ENCODE data around the gene CYB5R2.

The CYB5R2 gene

DNA sequence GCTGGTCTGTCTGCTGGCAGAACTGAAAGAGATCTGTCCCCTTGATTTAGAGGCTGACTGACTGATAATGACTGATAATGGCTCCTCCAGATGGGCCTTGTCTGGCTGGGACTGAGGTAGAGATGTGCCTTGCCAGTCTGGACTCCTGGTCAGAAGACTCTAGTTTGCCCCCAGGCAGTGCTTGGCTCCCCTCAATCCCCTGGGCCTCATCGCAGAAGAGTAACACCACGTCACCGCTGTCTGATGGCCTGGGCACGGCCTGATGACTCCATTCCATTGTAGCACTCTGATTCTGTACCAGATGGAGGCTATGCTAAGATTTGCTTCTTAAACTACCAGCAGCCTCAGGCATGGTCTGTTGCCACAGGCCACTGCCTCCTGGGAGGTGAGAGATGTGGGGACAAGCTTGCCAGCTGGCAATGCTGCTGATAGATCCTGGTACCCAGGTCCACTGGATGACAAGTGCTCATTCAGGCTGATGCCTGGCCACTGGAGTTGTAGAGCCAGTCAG is 19.1 kb downstream of the CYB5R2 start:
- Histone ChIP-seq H2BK12ac (ENCODE audit: low read length in 2 of 2) (no peak overlapping the region), H2AK5ac (ENCODE audit: low read length, severe bottlenecking) (no peak overlapping the region), H2AFZ (ENCODE audit: low read depth, low read length) (no peak overlapping the region), H4K8ac (ENCODE audit: low read length) (no peak overlapping the region), H3K9me3 (ENCODE audit: control insufficient read depth, low read length) (no peaks in the 10 kb centered on the region), H2BK120ac (ENCODE audit: low read depth, low read length) (no peak overlapping the region), H3K4me3 (ENCODE audit: insufficient read depth in 1 of 2, low read depth in 1 of 2, low read length in 2 of 2) (no peak overlapping the region), H3K27me3 (ENCODE audit: control insufficient read depth in 1 of 2, insufficient read depth in 1 of 2, low read length in 2 of 2) (no peaks in the 10 kb centered on the region), H3K23ac (ENCODE audit: low read length in 2 of 2) (no peak overlapping the region), H3K27ac (ENCODE audit: low read length, poor library complexity, severe bottlenecking) (no peak overlapping the region), H3K18ac (ENCODE audit: low read depth in 1 of 2, low read length in 2 of 2) (no peak overlapping the region), H3K4me1 (ENCODE audit: control insufficient read depth, insufficient read depth, low read depth, low read length) (no peaks in the 10 kb centered on the region), H3K14ac (ENCODE audit: low read length in 2 of 2) (no peak overlapping the region), H3K4ac (ENCODE audit: low read depth in 1 of 2, low read length in 2 of 2) (no peak overlapping the region), H2BK15ac (ENCODE audit: low read depth, poor library complexity, severe bottlenecking) (no peak overlapping the region), H2BK5ac (ENCODE audit: low read depth, low read length, poor library complexity, severe bottlenecking) (no peak overlapping the region), H3K36me3 (ENCODE audit: control insufficient read depth in 1 of 2, insufficient read depth in 2 of 2, low read depth in 1 of 2, low read length in 2 of 2) (peaks cover 6 to 58% of the 10 kb centered on the region in 2 experiments), H3K79me1 (replicated peaks; ENCODE audit: low read length, poor library complexity, severe bottlenecking) (no peaks in the 10 kb centered on the region), H4K91ac (ENCODE audit: low read length) (no peak overlapping the region), H3K4me2 (ENCODE audit: low read length, poor library complexity, severe bottlenecking) (no peak overlapping the region), H3K9ac (ENCODE audit: low read length) (no peak overlapping the region)
- 99% methylated on average over 4 of the region's 4 CpGs for WGBS
- DNase-seq = no peak

GRCh38 chr11:7651700-7652099 is 21.6 kb downstream of the CYB5R2 start:
- Histone ChIP-seq H3K4me2 (ENCODE audit: low read length, poor library complexity, severe bottlenecking) (no peak overlapping the region), H3K23ac (ENCODE audit: low read length in 2 of 2) (no peak overlapping the region), H4K8ac (ENCODE audit: low read length) (no peak overlapping the region), H4K91ac (ENCODE audit: low read length) (no peak overlapping the region), H3K27me3 (ENCODE audit: control insufficient read depth in 1 of 2, insufficient read depth in 1 of 2, low read length in 2 of 2) (no peaks in the 10 kb centered on the region), H3K14ac (ENCODE audit: low read length in 2 of 2) (no peak overlapping the region), H2BK5ac (ENCODE audit: low read depth, low read length, poor library complexity, severe bottlenecking) (no peak overlapping the region), H3K18ac (ENCODE audit: low read depth in 1 of 2, low read length in 2 of 2) (no peak overlapping the region), H3K36me3 (ENCODE audit: control insufficient read depth in 1 of 2, insufficient read depth in 2 of 2, low read depth in 1 of 2, low read length in 2 of 2) (peaks cover 6 to 67% of the 10 kb centered on the region in 2 experiments), H3K9ac (ENCODE audit: low read length) (no peak overlapping the region), H3K27ac (ENCODE audit: low read length, poor library complexity, severe bottlenecking) (no peak overlapping the region), H3K4me3 (ENCODE audit: insufficient read depth in 1 of 2, low read depth in 1 of 2, low read length in 2 of 2) (no peak overlapping the region), H3K4ac (ENCODE audit: low read depth in 1 of 2, low read length in 2 of 2) (no peak overlapping the region), H2BK15ac (ENCODE audit: low read depth, poor library complexity, severe bottlenecking) (no peak overlapping the region), H3K79me1 (replicated peaks; ENCODE audit: low read length, poor library complexity, severe bottlenecking) (no peaks in the 10 kb centered on the region), H3K9me3 (ENCODE audit: control insufficient read depth, low read length) (no peaks in the 10 kb centered on the region), H2AFZ (ENCODE audit: low read depth, low read length) (no peak overlapping the region), H2BK120ac (ENCODE audit: low read depth, low read length) (no peak overlapping the region), H2AK5ac (ENCODE audit: low read length, severe bottlenecking) (no peak overlapping the region), H3K4me1 (ENCODE audit: control insufficient read depth, insufficient read depth, low read depth, low read length) (no peaks in the 10 kb centered on the region), H2BK12ac (ENCODE audit: low read length in 2 of 2) (no peak overlapping the region)
- WGBS = 96% methylated on average over 9 of the region's 9 CpGs
- no peak for DNase-seq

GRCh38 chr11:7651140-7651551 is 22.2 kb downstream of the CYB5R2 start:
- no peak for DNase-seq
- WGBS = 74% methylated on average over 5 of the region's 5 CpGs
- H3K4me1 ChIP-seq (ENCODE audit: control insufficient read depth, insufficient read depth, low read depth, low read length) = no peaks in the 10 kb centered on the region
- H2BK15ac ChIP-seq (ENCODE audit: low read depth, poor library complexity, severe bottlenecking) = no peak overlapping the region
- H2BK12ac ChIP-seq (ENCODE audit: low read length in 2 of 2) = no peak overlapping the region
- H2BK120ac ChIP-seq (ENCODE audit: low read depth, low read length) = no peak overlapping the region
- H3K27me3 ChIP-seq (ENCODE audit: control insufficient read depth in 1 of 2, insufficient read depth in 1 of 2, low read length in 2 of 2) = no peaks in the 10 kb centered on the region
- no peak overlapping the region for H3K4ac ChIP-seq (ENCODE audit: low read depth in 1 of 2, low read length in 2 of 2)
- H3K23ac ChIP-seq (ENCODE audit: low read length in 2 of 2) = no peak overlapping the region
- H4K8ac ChIP-seq (ENCODE audit: low read length) = no peak overlapping the region
- no peak overlapping the region for H3K4me2 ChIP-seq (ENCODE audit: low read length, poor library complexity, severe bottlenecking)
- no peaks in the 10 kb centered on the region for H3K79me1 ChIP-seq (replicated peaks; ENCODE audit: low read length, poor library complexity, severe bottlenecking)
- H3K36me3 ChIP-seq (ENCODE audit: control insufficient read depth in 1 of 2, insufficient read depth in 2 of 2, low read depth in 1 of 2, low read length in 2 of 2) = peaks cover 6 to 67% of the 10 kb centered on the region in 2 experiments
- H3K4me3 ChIP-seq (ENCODE audit: insufficient read depth in 1 of 2, low read depth in 1 of 2, low read length in 2 of 2) = no peak overlapping the region
- H3K9ac ChIP-seq (ENCODE audit: low read length) = no peak overlapping the region
- no peak overlapping the region for H2BK5ac ChIP-seq (ENCODE audit: low read depth, low read length, poor library complexity, severe bottlenecking)
- no peaks in the 10 kb centered on the region for H3K9me3 ChIP-seq (ENCODE audit: control insufficient read depth, low read length)
- no peak overlapping the region for H4K91ac ChIP-seq (ENCODE audit: low read length)
- H2AFZ ChIP-seq (ENCODE audit: low read depth, low read length) = no peak overlapping the region
- H3K18ac ChIP-seq (ENCODE audit: low read depth in 1 of 2, low read length in 2 of 2) = no peak overlapping the region
- H3K14ac ChIP-seq (ENCODE audit: low read length in 2 of 2) = no peak overlapping the region
- no peak overlapping the region for H3K27ac ChIP-seq (ENCODE audit: low read length, poor library complexity, severe bottlenecking)
- H2AK5ac ChIP-seq (ENCODE audit: low read length, severe bottlenecking) = no peak overlapping the region

GRCh38 chr11:7648264-7648663 is 25.0 kb downstream of the CYB5R2 start:
- H2AK5ac ChIP-seq (ENCODE audit: low read length, severe bottlenecking) = no peak overlapping the region
- no peak for DNase-seq
- H3K4me1 ChIP-seq (ENCODE audit: control insufficient read depth, insufficient read depth, low read depth, low read length) = no peaks in the 10 kb centered on the region
- H2BK5ac ChIP-seq (ENCODE audit: low read depth, low read length, poor library complexity, severe bottlenecking) = no peak overlapping the region
- no peaks in the 10 kb centered on the region for H3K27me3 ChIP-seq (ENCODE audit: control insufficient read depth in 1 of 2, insufficient read depth in 1 of 2, low read length in 2 of 2)
- H3K14ac ChIP-seq (ENCODE audit: low read length in 2 of 2) = peak overlapping the region in 1 of 2 experiments; percentile 35
- no peak overlapping the region for H3K4me3 ChIP-seq (ENCODE audit: insufficient read depth in 1 of 2, low read depth in 1 of 2, low read length in 2 of 2)
- peaks cover 0 to 50% of the 10 kb centered on the region in 2 experiments for H3K36me3 ChIP-seq (ENCODE audit: control insufficient read depth in 1 of 2, insufficient read depth in 2 of 2, low read depth in 1 of 2, low read length in 2 of 2)
- no peaks in the 10 kb centered on the region for H3K79me1 ChIP-seq (replicated peaks; ENCODE audit: low read length, poor library complexity, severe bottlenecking)
- no peak overlapping the region for H2BK12ac ChIP-seq (ENCODE audit: low read length in 2 of 2)
- no peak overlapping the region for H3K27ac ChIP-seq (ENCODE audit: low read length, poor library complexity, severe bottlenecking)
- H2BK120ac ChIP-seq (ENCODE audit: low read depth, low read length) = no peak overlapping the region
- H2AFZ ChIP-seq (ENCODE audit: low read depth, low read length) = no peak overlapping the region
- no peak overlapping the region for H3K4ac ChIP-seq (ENCODE audit: low read depth in 1 of 2, low read length in 2 of 2)
- H3K9ac ChIP-seq (ENCODE audit: low read length) = no peak overlapping the region
- H3K9me3 ChIP-seq (ENCODE audit: control insufficient read depth, low read length) = no peaks in the 10 kb centered on the region
- no peak overlapping the region for H3K23ac ChIP-seq (ENCODE audit: low read length in 2 of 2)
- 96% methylated on average over 3 of the region's 3 CpGs for WGBS
- H3K18ac ChIP-seq (ENCODE audit: low read depth in 1 of 2, low read length in 2 of 2) = no peak overlapping the region
- no peak overlapping the region for H4K8ac ChIP-seq (ENCODE audit: low read length)
- H2BK15ac ChIP-seq (ENCODE audit: low read depth, poor library complexity, severe bottlenecking) = no peak overlapping the region
- H4K91ac ChIP-seq (ENCODE audit: low read length) = no peak overlapping the region
- H3K4me2 ChIP-seq (ENCODE audit: low read length, poor library complexity, severe bottlenecking) = no peak overlapping the region

All from mesenchymal stem cell (in vitro differentiated cells and primary cell).